ENCODE measurements around the gene CD300LF.

CD300LF gene

DNA sequence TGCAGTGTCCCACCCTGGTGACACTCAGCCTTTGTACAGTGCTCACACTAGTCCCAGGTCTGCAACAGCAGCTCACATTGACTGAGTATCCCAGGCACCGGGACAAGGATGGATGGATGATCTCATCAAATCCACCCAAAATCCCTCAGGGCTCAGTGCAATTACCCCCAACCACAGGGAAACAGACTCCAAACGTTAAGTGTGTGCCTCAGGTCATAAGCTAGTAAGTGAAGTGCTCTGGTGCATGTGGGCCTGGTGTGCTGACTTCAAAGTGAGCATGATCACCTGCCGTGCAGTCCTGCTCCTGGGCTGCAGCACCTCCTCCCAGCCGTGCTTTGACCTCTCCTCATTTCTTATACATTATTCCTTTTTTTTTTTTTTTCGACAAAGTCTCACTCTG is 58.0 kb downstream of the CD300LF start:
- no peaks in the 10 kb centered on the region for H3K9me3 ChIP-seq (ENCODE audit: control insufficient read depth, low read length)
- H3K27me3 ChIP-seq (ENCODE audit: control insufficient read depth, insufficient read depth, low read length), result no peaks in the 10 kb centered on the region
- TF ChIP-seq, protein P1, sequence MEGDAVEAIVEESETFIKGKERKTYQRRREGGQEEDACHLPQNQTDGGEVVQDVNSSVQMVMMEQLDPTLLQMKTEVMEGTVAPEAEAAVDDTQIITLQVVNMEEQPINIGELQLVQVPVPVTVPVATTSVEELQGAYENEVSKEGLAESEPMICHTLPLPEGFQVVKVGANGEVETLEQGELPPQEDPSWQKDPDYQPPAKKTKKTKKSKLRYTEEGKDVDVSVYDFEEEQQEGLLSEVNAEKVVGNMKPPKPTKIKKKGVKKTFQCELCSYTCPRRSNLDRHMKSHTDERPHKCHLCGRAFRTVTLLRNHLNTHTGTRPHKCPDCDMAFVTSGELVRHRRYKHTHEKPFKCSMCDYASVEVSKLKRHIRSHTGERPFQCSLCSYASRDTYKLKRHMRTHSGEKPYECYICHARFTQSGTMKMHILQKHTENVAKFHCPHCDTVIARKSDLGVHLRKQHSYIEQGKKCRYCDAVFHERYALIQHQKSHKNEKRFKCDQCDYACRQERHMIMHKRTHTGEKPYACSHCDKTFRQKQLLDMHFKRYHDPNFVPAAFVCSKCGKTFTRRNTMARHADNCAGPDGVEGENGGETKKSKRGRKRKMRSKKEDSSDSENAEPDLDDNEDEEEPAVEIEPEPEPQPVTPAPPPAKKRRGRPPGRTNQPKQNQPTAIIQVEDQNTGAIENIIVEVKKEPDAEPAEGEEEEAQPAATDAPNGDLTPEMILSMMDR (IDR thresholded peaks at IDR 0.05), result no peak
- no peak overlapping the region for H3K4me3 ChIP-seq (ENCODE audit: low read depth, low read length)
- no peaks in the 10 kb centered on the region for H3K79me2 ChIP-seq
- peaks cover 9% of the 10 kb centered on the region for H3K4me1 ChIP-seq
- H3K27ac ChIP-seq, result no peak overlapping the region
- no peak overlapping the region for H3K4me2 ChIP-seq (ENCODE audit: low read length)
- H2AFZ ChIP-seq, result no peak overlapping the region
- no peak overlapping the region for H3K9ac ChIP-seq
- no peaks in the 10 kb centered on the region for H3K36me3 ChIP-seq (ENCODE audit: control insufficient read depth, insufficient read depth, low read length)

DNA sequence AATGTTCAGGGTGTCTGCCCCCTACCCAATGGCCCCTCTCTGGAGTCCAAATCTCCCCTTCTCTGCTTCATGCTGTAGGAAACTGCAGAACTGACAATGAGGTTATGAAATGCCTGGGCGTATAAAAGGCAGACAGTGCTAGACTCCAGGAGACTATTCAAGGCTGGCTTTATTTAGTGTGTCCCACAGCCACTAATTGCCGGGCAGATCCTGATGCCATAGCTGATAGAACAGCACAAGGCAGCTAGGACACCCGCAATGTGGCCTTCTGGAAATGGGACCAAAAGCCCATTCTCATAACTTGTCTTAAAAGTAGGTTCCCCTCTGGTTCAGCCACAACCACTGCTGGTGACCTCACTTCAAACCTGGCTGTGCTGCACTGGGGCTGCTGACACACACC is 60.7 kb downstream of the CD300LF start:
- Histone ChIP-seq H3K36me3 (ENCODE audit: control insufficient read depth, insufficient read depth, low read length) (no peaks in the 10 kb centered on the region), H3K4me3 (ENCODE audit: low read depth, low read length) (no peak overlapping the region), H3K4me1 (peaks cover 4% of the 10 kb centered on the region), H3K9me3 (ENCODE audit: control insufficient read depth, low read length) (no peaks in the 10 kb centered on the region), H3K27me3 (ENCODE audit: control insufficient read depth, insufficient read depth, low read length) (peaks cover 4% of the 10 kb centered on the region), H3K27ac (no peak overlapping the region), H3K4me2 (ENCODE audit: low read length) (no peak overlapping the region), H3K79me2 (no peaks in the 10 kb centered on the region), H3K9ac (no peak overlapping the region), H2AFZ (no peak overlapping the region)
- TF ChIP-seq, protein P1 (IDR thresholded peaks at IDR 0.05), result no peak

DNA sequence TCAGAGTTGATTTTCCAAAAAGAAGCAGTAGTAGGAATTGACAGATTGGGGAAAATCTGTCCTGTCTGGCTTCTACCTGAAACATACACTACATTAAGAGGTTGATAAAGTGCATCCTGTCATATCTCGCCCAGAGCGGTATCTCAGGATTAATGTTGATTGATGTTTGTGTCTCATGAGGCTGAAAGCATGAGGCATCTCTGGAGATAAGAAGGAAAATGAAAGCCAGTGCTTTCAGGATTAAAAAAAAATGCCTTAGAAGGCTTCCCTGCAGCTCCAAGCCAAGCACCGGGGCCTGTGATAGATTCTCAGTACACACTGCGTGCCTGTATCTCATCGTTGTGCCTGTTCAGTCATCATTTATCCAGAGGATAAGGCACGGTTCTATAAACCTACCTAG is 62.8 kb downstream of the CD300LF start:
- Histone ChIP-seq H3K9me3 (ENCODE audit: control insufficient read depth, low read length) (no peaks in the 10 kb centered on the region), H3K9ac (no peak overlapping the region), H3K4me1 (peaks cover 4% of the 10 kb centered on the region), H3K27ac (no peak overlapping the region), H3K4me3 (ENCODE audit: low read depth, low read length) (no peak overlapping the region), H3K36me3 (ENCODE audit: control insufficient read depth, insufficient read depth, low read length) (no peaks in the 10 kb centered on the region), H3K79me2 (no peaks in the 10 kb centered on the region), H3K27me3 (ENCODE audit: control insufficient read depth, insufficient read depth, low read length) (peaks cover 4% of the 10 kb centered on the region), H3K4me2 (ENCODE audit: low read length) (no peak overlapping the region), H2AFZ (no peak overlapping the region)
- TF ChIP-seq, protein P1 (IDR thresholded peaks at IDR 0.05), result no peak

DNA sequence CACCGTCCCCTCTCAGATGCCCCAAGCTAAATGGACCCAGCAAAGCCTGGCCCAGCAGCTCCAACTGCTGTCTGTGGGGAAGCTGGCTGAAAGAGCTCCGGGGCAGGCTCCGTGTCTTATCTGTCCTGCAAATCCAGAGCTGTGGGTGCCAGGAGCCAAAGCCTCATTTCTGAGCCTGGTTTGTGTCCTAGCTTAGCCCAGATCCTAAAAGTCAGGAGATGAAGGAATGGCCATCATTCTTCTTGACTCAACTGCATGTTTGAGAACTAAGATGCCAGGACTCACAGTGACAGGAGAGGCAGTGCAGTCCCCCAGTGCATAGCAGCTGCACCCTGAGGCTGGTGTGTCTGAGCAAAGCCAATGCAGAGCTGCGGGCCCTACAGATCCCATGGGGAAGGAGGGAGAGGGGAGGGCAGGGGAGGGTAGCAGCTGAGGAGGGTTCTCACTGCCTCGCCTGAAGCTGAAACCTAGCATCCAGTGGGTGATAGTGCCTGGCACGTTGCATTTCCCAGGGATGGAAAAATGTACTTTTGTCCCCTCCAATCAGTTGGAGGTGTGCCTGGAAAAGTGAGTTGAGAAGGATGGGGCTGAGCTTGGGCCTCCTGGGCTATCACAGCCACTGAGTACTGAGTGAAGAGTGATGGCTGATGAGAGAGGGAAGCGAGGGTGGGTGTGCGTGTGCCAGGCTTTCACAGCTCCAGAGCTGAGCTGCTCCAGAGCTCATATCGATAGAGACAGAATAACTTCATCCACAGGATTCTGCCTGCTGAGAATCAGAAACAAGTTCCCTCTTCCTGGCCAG is 64.7 kb downstream of the CD300LF start:
- Histone ChIP-seq H3K79me2 (no peaks in the 10 kb centered on the region), H3K4me3 (ENCODE audit: low read depth, low read length) (no peak overlapping the region)

More for the DNA sequence above, 64.7 kb downstream of the CD300LF start:
- no peak overlapping the region for H3K9ac ChIP-seq
- H3K9me3 ChIP-seq (ENCODE audit: control insufficient read depth, low read length), result no peaks in the 10 kb centered on the region
- no peaks in the 10 kb centered on the region for H3K36me3 ChIP-seq (ENCODE audit: control insufficient read depth, insufficient read depth, low read length)
- H3K4me2 ChIP-seq (ENCODE audit: low read length), result no peak overlapping the region
- TF ChIP-seq, protein P1 (IDR thresholded peaks at IDR 0.05), result no peak
- peaks cover 4% of the 10 kb centered on the region for H3K27me3 ChIP-seq (ENCODE audit: control insufficient read depth, insufficient read depth, low read length)
- H3K4me1 ChIP-seq, result peaks cover 4% of the 10 kb centered on the region
- no peak overlapping the region for H2AFZ ChIP-seq
- H3K27ac ChIP-seq, result no peak overlapping the region

Data from parathyroid adenoma (tissue), 2 donors.